GM21723 (cell line): ENCODE data around the gene PECR.

Experiments
- ATAC-seq: cut with Tn5 transposase; IDR thresholded peaks from one replicate; pipeline ENCODE4 v1.9.1; 2021; ENCODE audit warnings: mild to moderate bottlenecking, moderate library complexity; ENCODE audit not compliant: unreplicated experiment

The PECR gene

GRCh38 chr2:216072473-216072872 lies 9.1 kb downstream of the PECR start:
- no peak for ATAC-seq

GRCh38 chr2:216071111-216071851 lies 10.3 kb downstream of the PECR start:
- no peak for ATAC-seq

- ATAC-seq: no peak
These were observed 11.4 kb downstream of the PECR start for GRCh38 chr2:216070195-216070594.

- no peak for ATAC-seq
These were observed 12.6 kb downstream of the PECR start for GRCh38 chr2:216069028-216069427.

GRCh38 chr2:216066230-216066629 lies 15.4 kb downstream of the PECR start:
- no peak for ATAC-seq

- ATAC-seq: no peak
These were observed 16.9 kb downstream of the PECR start for GRCh38 chr2:216064665-216065064.

DNA sequence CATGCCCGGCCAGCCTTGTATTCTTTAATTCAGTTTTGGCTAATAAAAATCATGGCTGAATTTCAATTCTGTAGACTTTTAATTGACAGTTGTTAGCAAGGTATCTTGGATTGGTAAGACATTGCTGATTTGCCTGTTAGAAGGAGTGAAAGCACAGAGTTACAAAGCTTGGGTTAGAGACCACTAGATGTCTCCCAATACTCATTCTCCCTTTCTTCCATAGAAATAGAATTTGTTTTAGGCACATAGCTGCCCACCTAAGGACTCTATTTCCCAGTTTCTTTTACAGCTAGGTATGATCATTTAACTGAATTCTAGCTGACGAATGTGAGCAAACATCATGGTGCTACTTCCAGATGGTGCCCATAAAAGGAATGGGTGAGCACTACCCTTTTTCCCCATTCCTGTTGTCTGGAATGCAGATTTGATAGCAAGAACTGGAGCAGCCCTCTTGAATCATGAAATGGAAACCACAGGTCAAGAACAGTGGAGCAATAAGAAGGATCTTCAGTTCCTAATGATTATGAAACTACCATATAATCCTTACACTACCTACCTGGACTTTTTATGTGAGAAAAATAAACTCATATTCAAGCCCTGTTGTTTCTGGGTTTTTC lies 17.5 kb downstream of the PECR start:
- ATAC-seq: no peak

- ATAC-seq: no peak
These were observed 22.3 kb downstream of the PECR start for GRCh38 chr2:216059233-216059834.

DNA sequence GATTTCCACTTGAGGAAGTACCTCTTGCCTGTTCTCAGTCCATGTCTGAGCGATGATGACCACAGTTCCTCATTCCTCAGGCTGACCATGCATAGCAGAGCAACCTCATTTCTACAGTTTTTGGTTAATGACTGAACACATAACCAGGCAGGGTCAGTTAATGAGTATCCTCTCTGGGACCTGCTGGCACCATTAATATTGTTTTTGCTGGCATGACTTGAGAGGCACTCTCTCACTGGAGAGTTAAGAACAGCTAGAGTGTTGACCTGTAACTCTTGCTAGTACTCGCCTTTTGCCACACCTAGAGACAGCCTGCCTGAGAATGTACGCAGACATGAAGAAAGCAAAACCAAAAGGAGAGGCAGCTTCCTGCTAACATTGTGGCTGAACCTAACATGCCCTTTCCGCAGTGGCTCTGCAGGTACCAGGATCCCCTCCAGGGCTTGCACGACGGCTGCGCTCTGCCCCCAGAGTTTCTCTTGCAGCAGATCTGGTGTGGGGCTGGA lies 23.9 kb downstream of the PECR start:
- peak; percentile 87 for ATAC-seq

GRCh38 chr2:216056739-216057138 lies 24.9 kb downstream of the PECR start:
- ATAC-seq: peak; percentile 44

- no peak for ATAC-seq
These were observed 25.9 kb downstream of the PECR start for GRCh38 chr2:216055680-216056079.

- no peak for ATAC-seq
These were observed 29.2 kb downstream of the PECR start for GRCh38 chr2:216052420-216052819.

DNA sequence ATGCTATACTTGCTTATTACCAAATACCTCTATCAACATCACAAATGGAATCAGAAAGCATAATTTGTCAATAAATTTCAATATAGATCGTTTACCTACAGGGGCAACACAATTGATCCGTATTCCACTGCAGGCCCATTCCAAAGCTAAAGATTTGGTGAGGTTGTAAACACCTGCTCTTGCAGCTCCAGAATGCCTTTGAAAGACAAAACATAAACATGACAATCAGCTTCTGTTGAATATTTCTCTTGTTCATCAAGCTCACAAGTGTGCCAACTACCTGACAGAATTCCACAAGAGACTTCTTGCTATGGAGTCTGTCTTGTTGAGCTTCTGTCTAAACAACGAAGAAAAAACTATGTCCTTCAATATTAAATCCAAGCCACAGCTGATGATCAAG lies 30.3 kb downstream of the PECR start:
- ATAC-seq: no peak

DNA sequence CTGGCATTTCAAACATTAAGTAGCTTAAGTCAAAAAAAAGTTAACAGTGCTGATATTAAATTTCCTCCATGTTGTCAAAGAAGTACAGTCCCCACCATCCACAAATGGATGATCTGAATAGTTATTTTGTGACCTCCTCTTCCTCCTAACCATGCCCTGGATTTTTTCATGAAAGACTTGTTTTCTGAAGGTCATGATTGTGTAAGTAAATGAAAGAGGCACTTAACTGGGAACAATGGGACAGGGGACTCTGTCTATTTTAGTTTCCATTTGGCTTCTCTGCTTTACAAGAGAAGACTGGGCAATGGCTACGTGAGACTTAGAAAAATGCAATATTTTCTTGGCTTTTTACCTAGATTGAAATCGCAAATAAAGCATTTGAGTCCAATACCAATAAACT lies 32.2 kb downstream of the PECR start:
- ATAC-seq: no peak

DNA sequence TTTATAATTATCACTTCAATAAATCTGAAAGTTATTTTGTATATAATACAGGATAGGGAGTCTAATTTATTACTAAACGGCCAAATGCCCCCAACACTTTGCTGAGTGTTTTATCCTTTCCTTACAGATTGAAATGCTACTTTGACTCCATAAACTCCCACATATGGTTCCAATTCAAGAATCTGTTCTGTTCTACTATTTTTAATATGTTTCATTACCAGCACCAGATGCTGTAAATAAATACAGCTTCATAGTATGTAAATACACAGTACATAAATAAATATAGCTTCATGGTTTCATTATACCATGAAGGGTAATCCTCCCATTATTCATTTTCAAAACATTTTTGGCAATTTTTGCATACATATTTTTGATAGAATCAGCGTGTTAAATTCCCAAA lies 34.2 kb downstream of the PECR start:
- no peak for ATAC-seq

DNA sequence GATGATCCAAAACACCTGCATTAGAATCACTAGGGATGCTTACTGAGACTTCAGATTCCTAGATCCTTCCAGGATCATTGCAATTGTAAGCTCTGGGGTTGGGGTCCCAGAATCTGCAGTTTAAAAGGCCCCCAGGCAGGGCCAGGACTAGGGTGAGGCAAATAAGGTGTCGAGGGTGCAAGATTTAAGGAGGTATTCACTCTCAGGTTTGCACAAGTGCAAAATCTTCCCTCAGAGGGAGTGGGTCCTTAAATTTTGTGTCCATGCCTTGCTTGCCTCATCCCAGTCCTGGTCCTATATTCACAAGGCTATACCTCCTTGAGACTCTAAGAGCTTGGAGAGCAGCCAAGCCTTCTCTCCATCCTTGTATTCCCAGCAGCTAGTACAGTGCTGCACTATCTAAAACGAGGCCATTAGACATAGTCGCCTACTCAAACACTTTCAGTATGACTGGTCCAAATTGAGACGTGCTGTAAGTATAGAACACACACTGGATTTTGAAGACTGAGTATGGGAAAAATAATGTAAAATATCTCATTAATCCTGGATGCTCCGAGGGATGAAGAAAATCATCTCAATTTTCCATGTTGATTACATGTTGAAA lies 36.6 kb downstream of the PECR start:
- ATAC-seq: peak; percentile 98

GRCh38 chr2:216043949-216044348 lies 37.7 kb downstream of the PECR start:
- no peak for ATAC-seq

GRCh38 chr2:216041438-216041837 lies 40.2 kb downstream of the PECR start:
- ATAC-seq: no peak

DNA sequence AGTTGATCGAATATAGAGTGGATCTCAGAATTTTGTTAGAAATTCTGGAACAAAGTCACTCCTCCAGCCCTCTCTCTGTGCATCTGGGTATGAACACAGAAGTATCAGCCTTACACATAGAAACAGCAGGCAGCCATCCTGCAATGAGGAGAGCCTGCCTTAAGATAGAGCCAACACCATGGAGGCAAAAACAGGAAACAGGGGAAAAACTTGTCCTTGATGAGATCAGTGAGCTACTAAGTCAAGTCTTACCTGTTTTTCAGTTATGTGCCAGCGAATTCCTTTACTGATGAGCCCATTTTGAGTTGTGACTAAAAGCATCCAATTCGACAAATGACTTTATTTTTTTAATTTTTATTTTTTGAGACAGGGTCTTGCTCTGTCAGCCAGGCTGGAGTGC lies 41.7 kb downstream of the PECR start:
- no peak for ATAC-seq

- peak; percentile 37 for ATAC-seq
These were observed 47.5 kb downstream of the PECR start for GRCh38 chr2:216034065-216034464.

DNA sequence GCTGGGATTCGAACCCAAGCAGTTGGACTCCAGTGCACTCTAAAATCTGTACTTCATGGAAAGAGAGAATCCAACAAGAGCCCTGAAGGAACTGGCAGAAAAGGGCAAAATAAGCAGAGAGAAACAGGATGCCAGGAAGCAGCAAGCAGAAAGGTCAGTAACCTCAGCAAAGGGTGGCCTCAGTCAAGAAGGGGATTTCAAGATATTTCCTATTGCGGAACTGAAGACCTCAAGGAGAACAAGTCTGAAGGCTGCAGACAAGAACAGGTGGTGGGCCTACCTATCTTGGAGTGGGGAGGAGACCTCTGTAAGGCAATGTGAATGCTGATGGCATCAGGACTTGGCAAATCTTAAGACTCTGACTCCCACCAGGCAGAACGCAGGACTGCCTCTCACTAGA lies 48.2 kb downstream of the PECR start:
- ATAC-seq: peak; percentile 46
